BLaER1 (cell line): ENCODE results near the gene FAM110A.

Experiments used
- H3K27ac ChIP-seq: shearing (Covaris generic); formaldehyde crosslinking; 2 replicates; pipeline ENCODE4 v1.8.1; 2022
- H3K27me3 ChIP-seq: shearing (Covaris generic); formaldehyde crosslinking; 2 replicates; pipeline ENCODE4 v1.8.1; 2022
- H3K36me3 ChIP-seq: shearing (Covaris generic); formaldehyde crosslinking; 2 replicates; pipeline ENCODE4 v1.8.1; 2022
- H3K4me1 ChIP-seq: shearing (Covaris generic); formaldehyde crosslinking; 2 replicates; pipeline ENCODE4 v1.8.1; 2022
- H3K4me2 ChIP-seq: shearing (Covaris generic); formaldehyde crosslinking; 2 replicates; pipeline ENCODE4 v1.8.1; 2022
- H3K4me3 ChIP-seq: shearing (Covaris generic); formaldehyde crosslinking; 2 replicates; pipeline ENCODE4 v1.8.1; 2022
- H3K9ac ChIP-seq: shearing (Covaris generic); formaldehyde crosslinking; 2 replicates; pipeline ENCODE4 v1.8.1; 2022
- H3K9me3 ChIP-seq: shearing (Covaris generic); formaldehyde crosslinking; 2 replicates; pipeline ENCODE4 v1.8.1; 2022
- H4K20me1 ChIP-seq: shearing (Covaris generic); formaldehyde crosslinking; 2 replicates; pipeline ENCODE4 v1.8.1; 2022
- Cebpa-rat ChIP-seq: shearing (Covaris generic); IDR thresholded peaks from 2 replicates; pipeline ENCODE4 v1.8.1; 2022

FAM110A gene

GRCh38 chr20:878511-879307 is 45.2 kb downstream of the FAM110A start:
- no peak overlapping the region for H3K27ac ChIP-seq
- no peaks in the 10 kb centered on the region for H3K4me1 ChIP-seq
- no peak for TF ChIP-seq Cebpa-rat
- H3K9me3 ChIP-seq: no peaks in the 10 kb centered on the region
- H3K27me3 ChIP-seq: no peaks in the 10 kb centered on the region
- no peak overlapping the region for H3K9ac ChIP-seq
- no peaks in the 10 kb centered on the region for H3K36me3 ChIP-seq
- H3K4me3 ChIP-seq: no peak overlapping the region
- no peak overlapping the region for H3K4me2 ChIP-seq
- H4K20me1 ChIP-seq: peaks cover 25% of the 10 kb centered on the region; the same call in 1 of the 2 replicates

- no peaks in the 10 kb centered on the region for H3K36me3 ChIP-seq
- H3K4me1 ChIP-seq: peaks cover 6% of the 10 kb centered on the region
- H3K4me2 ChIP-seq: no peak overlapping the region
- H4K20me1 ChIP-seq: peaks cover 34% of the 10 kb centered on the region; the same call in 1 of the 2 replicates
- no peak overlapping the region for H3K9ac ChIP-seq
- no peaks in the 10 kb centered on the region for H3K27me3 ChIP-seq
- H3K9me3 ChIP-seq: no peaks in the 10 kb centered on the region
- no peak overlapping the region for H3K4me3 ChIP-seq
- TF ChIP-seq Cebpa-rat: no peak
- H3K27ac ChIP-seq: no peak overlapping the region
Observed at GRCh38 chr20:879626-880025, 46.1 kb downstream of the FAM110A start.

GRCh38 chr20:881051-881782 is 47.7 kb downstream of the FAM110A start:
- Histone ChIP-seq H4K20me1 (peaks cover 45% of the 10 kb centered on the region; the same call in 1 of the 2 replicates), H3K9ac (no peak overlapping the region), H3K4me1 (peaks cover 22% of the 10 kb centered on the region), H3K4me3 (no peak overlapping the region), H3K9me3 (no peaks in the 10 kb centered on the region), H3K27ac (no peak overlapping the region), H3K4me2 (no peak overlapping the region), H3K36me3 (no peaks in the 10 kb centered on the region), H3K27me3 (no peaks in the 10 kb centered on the region)
- TF ChIP-seq Cebpa-rat: no peak

DNA sequence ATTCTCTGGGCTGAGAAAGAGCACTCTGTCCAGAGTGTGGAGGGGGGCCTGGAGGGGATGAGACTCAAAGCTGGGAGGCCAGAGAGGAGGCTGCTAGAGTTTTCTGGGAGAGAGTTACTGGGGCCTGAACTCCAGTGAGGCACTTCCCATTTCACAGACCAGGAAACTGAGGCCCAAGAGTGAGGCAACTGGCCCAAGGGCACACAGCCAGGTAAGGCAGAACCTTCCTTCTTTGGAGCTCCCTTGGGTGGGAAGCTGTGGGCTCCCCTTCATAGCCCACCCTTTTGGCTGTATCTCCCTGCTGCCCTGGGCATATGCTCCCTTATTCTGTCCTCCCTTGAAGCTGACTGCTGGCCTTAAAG is 48.2 kb downstream of the FAM110A start:
- H3K4me1 ChIP-seq: peaks cover 24% of the 10 kb centered on the region
- H3K9ac ChIP-seq: no peak overlapping the region
- no peak overlapping the region for H3K4me2 ChIP-seq
- no peak overlapping the region for H3K4me3 ChIP-seq
- H3K36me3 ChIP-seq: no peaks in the 10 kb centered on the region
- no peaks in the 10 kb centered on the region for H3K9me3 ChIP-seq
- no peaks in the 10 kb centered on the region for H3K27me3 ChIP-seq
- peaks cover 45% of the 10 kb centered on the region; the same call in 1 of the 2 replicates for H4K20me1 ChIP-seq
- no peak overlapping the region for H3K27ac ChIP-seq
- TF ChIP-seq Cebpa-rat: no peak

DNA sequence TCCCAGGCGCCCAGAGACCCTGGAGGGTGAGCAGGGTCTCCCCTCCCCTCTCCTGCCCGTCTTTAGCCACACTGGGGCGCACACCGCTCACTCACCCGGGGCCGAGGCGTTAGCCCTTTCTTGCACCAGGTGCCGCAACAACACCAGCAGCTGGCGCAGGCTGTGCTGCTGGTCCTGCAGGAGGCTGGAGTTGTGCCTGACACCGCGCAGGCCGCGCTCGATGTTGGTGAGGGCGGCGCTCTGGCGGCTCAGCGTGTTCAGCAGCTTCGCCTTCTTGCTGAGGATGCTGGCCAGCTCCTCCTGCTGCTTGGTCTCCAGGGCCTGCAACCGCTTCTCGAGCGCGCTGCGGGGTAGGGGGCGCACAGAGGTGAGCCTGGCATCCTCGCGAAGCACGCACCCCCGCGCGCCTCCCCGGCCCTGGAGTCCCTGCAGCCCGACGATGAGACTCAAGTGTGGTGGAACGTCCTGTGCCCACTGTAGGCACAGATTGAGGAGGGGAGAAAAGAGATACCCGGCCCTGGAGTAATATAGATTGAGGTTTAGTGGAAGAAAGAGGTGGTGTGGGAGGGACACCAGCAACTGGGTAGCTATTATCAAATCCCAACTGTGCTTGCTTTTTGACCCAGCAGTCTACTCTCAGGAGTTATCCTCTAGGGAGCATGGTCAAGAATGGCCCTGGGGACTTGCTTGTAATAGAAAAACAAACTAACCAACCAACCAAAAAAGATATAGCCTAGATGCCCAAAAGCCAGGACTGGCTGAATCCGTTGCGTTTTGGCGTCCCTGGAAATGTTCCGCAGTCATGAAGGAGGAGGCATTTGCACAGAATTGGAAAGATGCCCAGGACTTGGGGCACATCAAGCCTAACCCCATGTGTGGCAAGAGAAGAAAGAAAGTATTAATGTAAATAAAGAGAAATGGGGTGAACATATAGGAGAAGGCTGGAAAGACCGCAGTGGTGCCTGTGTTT is 51.8 kb downstream of the FAM110A start:
- Histone ChIP-seq H3K36me3 (no peaks in the 10 kb centered on the region), H3K4me3 (0 out of 2 replicates have a peak overlapping the region, but pooled peaks have one; percentile 15), H3K27me3 (no peaks in the 10 kb centered on the region), H4K20me1 (peaks cover 47% of the 10 kb centered on the region; the same call in 1 of the 2 replicates), H3K27ac (no peak overlapping the region), H3K4me2 (peak overlapping the region; percentile 83), H3K9me3 (no peaks in the 10 kb centered on the region), H3K9ac (no peak overlapping the region), H3K4me1 (peaks cover 36% of the 10 kb centered on the region)
- TF ChIP-seq Cebpa-rat: no peak

GRCh38 chr20:887137-887536 is 53.6 kb downstream of the FAM110A start:
- H3K36me3 ChIP-seq: no peaks in the 10 kb centered on the region
- TF ChIP-seq Cebpa-rat: no peak

DNA sequence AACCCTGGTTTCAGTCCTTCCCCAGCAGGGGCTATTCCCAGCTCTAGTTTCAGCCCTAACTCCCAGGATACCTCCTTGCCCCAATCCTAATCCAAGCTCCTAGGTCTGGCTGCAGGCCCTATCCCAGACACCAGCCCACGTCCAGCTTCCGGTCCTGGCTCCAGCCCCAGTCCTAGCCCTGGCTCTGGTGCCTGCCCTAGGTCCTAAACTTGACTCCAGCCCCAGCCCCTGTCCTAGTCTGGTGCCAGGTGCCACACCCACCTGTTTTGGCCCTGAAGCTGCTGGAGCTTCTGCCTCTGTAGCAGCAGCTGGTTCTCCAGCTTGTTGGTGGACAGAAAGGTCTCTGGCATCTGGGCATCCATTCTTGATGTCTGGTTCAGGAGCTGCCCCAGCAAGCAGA is 54.5 kb downstream of the FAM110A start:
- peak overlapping the region; percentile 24 for H3K4me2 ChIP-seq
- no peak overlapping the region for H3K4me3 ChIP-seq
- no peaks in the 10 kb centered on the region for H3K9me3 ChIP-seq
- peaks cover 64% of the 10 kb centered on the region for H3K4me1 ChIP-seq
- no peak for TF ChIP-seq Cebpa-rat
- no peaks in the 10 kb centered on the region for H3K27me3 ChIP-seq
- no peak overlapping the region for H3K9ac ChIP-seq
- H3K36me3 ChIP-seq: no peaks in the 10 kb centered on the region
- peaks cover 70% of the 10 kb centered on the region for H4K20me1 ChIP-seq
- no peak overlapping the region for H3K27ac ChIP-seq

More at GRCh38 chr20:887137-887536, 53.6 kb downstream of the FAM110A start:
- Histone ChIP-seq H3K27me3 (no peaks in the 10 kb centered on the region), H3K4me1 (peaks cover 55% of the 10 kb centered on the region), H3K9me3 (no peaks in the 10 kb centered on the region), H3K27ac (no peak overlapping the region), H3K4me3 (no peak overlapping the region), H3K9ac (no peak overlapping the region), H4K20me1 (peaks cover 62% of the 10 kb centered on the region), H3K4me2 (no peak overlapping the region)

GRCh38 chr20:889106-889505 is 55.6 kb downstream of the FAM110A start:
- no peak for TF ChIP-seq Cebpa-rat
- Histone ChIP-seq H3K9me3 (no peaks in the 10 kb centered on the region), H4K20me1 (peaks cover 60% of the 10 kb centered on the region), H3K27me3 (no peaks in the 10 kb centered on the region), H3K4me1 (peaks cover 74% of the 10 kb centered on the region), H3K27ac (no peak overlapping the region), H3K9ac (no peak overlapping the region), H3K4me2 (no peak overlapping the region), H3K36me3 (no peaks in the 10 kb centered on the region), H3K4me3 (no peak overlapping the region)

- H4K20me1 ChIP-seq: peaks cover 51% of the 10 kb centered on the region
- H3K4me2 ChIP-seq: peak overlapping the region; percentile 85; the same call in 1 of the 2 replicates
- no peak for TF ChIP-seq Cebpa-rat
- H3K27me3 ChIP-seq: no peaks in the 10 kb centered on the region
- no peak overlapping the region for H3K4me3 ChIP-seq
- peaks cover 74% of the 10 kb centered on the region for H3K4me1 ChIP-seq
- H3K27ac ChIP-seq: no peak overlapping the region
- no peaks in the 10 kb centered on the region for H3K36me3 ChIP-seq
- no peaks in the 10 kb centered on the region for H3K9me3 ChIP-seq
- H3K9ac ChIP-seq: no peak overlapping the region
Observed at GRCh38 chr20:889932-890463, 56.5 kb downstream of the FAM110A start.
